WTC11 (cell line): ENCODE data around the gene NFATC2. TPM values are rescaled to one million over a fixed set of nuclear protein-coding genes. Genes with fewer than 3 reads are reported as not detected.

ENCODE experiments used
- ATAC-seq: fragments of 200-7000 bp; cut with Tn5 transposase; 2 replicates; pipeline ENCODE4 v1.10.0; 2021; ENCODE audit warnings: mild to moderate bottlenecking, moderate library complexity
- CTCF ChIA-PET: fragments of 300-600 bp; sonication (Branson Sonifier 250); formaldehyde crosslinking; loops from one replicate; lab custom pipeline; 2021; ENCODE audit warnings: antibody characterized with exemption; lab: Charles Lee
- POLR2A ChIA-PET: fragments of 350-600 bp; sonication (Branson Sonifier 250); formaldehyde crosslinking; loops from one replicate; lab custom pipeline; 2021; ENCODE audit warnings: antibody characterized with exemption; lab: Charles Lee
- DNase-seq: peaks from one replicate; pipeline ENCODE4 v3.0.0; 2021; ENCODE audit warnings: low spot score
- H3K27ac Mint-ChIP-seq: 2 replicates; pipeline ENCODE4 v1.8.0; 2021; ENCODE audit warnings: mixed read lengths
- H3K27me3 Mint-ChIP-seq: 2 replicates; pipeline ENCODE4 v1.8.0; 2021; ENCODE audit warnings: low read depth, mild to moderate bottlenecking, moderate library complexity, mixed read lengths
- H3K36me3 Mint-ChIP-seq: 2 replicates; pipeline ENCODE4 v1.8.0; 2021; ENCODE audit warnings: mixed read lengths
- H3K4me1 Mint-ChIP-seq: 2 replicates; pipeline ENCODE4 v1.8.0; 2022; ENCODE audit warnings: mixed read lengths
- H3K4me3 Mint-ChIP-seq: 2 replicates; pipeline ENCODE4 v1.8.0; 2021; ENCODE audit warnings: mild to moderate bottlenecking, moderate library complexity, mixed read lengths
- H3K9me3 Mint-ChIP-seq: 2 replicates; pipeline ENCODE4 v1.8.0; 2021; ENCODE audit warnings: mixed read lengths
- CREM ChIP-seq: sonication (generic); formaldehyde crosslinking; IDR thresholded peaks from 2 replicates; pipeline ENCODE4 v1.8.1; 2022; ENCODE audit warnings: mild to moderate bottlenecking, missing genetic modification reagents, moderate library complexity
- GABPB1 ChIP-seq: sonication (generic); formaldehyde crosslinking; IDR thresholded peaks from 2 replicates; pipeline ENCODE4 v1.8.1; 2023; ENCODE audit warnings: mild to moderate bottlenecking, missing genetic modification reagents
- MXD4 ChIP-seq: fragments of 250-450 bp; sonication (Bioruptor Pico); IDR thresholded peaks from 2 replicates; pipeline ENCODE4 v1.8.0; 2021; ENCODE audit warnings: mild to moderate bottlenecking, moderate library complexity, borderline replicate concordance
- MYBL2 ChIP-seq: sonication (generic); formaldehyde crosslinking; IDR thresholded peaks from 2 replicates; pipeline ENCODE4 v1.8.1; 2023; ENCODE audit warnings: mild to moderate bottlenecking, moderate library complexity, missing genetic modification reagents
- OVOL2 ChIP-seq: fragments of 250-450 bp; sonication (Bioruptor Pico); IDR thresholded peaks from 2 replicates; pipeline ENCODE4 v1.9.0; 2021; ENCODE audit warnings: mild to moderate bottlenecking, borderline replicate concordance
- SMAD4 ChIP-seq: sonication (generic); formaldehyde crosslinking; IDR thresholded peaks from 2 replicates; pipeline ENCODE4 v1.8.0; 2022; ENCODE audit warnings: mild to moderate bottlenecking, missing genetic modification reagents
- SOX15 ChIP-seq: fragments of 250-450 bp; sonication (Bioruptor Pico); IDR thresholded peaks from 2 replicates; pipeline ENCODE4 v1.9.0; 2021; ENCODE audit warnings: mild to moderate bottlenecking
- TCF7 ChIP-seq: sonication (generic); formaldehyde crosslinking; IDR thresholded peaks from 2 replicates; pipeline ENCODE4 v1.8.0; 2022; ENCODE audit warnings: mild to moderate bottlenecking, low read depth, missing genetic modification reagents, moderate library complexity
- TP53 ChIP-seq: sonication (generic); formaldehyde crosslinking; IDR thresholded peaks from 2 replicates; pipeline ENCODE4 v1.8.1; 2023; ENCODE audit warnings: mild to moderate bottlenecking, missing genetic modification reagents
- ZBTB21 ChIP-seq: sonication (generic); formaldehyde crosslinking; IDR thresholded peaks from 2 replicates; pipeline ENCODE4 v1.8.1; 2023; ENCODE audit warnings: mild to moderate bottlenecking, missing genetic modification reagents, borderline replicate concordance
- ZNF317 ChIP-seq: sonication (generic); formaldehyde crosslinking; IDR thresholded peaks from 2 replicates; pipeline ENCODE4 v1.8.1; 2023; ENCODE audit warnings: low read depth, mild to moderate bottlenecking, moderate library complexity, missing genetic modification reagents, borderline replicate concordance
- total RNA-seq: library from RNA; stranded (reverse); gene quantifications from 3 replicates; pipeline ENCODE4 v1.2.3, GENCODE V29; 2021
- TF ChIP-seq, protein P1 (sequence below): sonication (generic); formaldehyde crosslinking; IDR thresholded peaks from 2 replicates; pipeline ENCODE4 v1.8.1; 2023; ENCODE audit warnings: mild to moderate bottlenecking, missing genetic modification reagents
- TF ChIP-seq, protein P2 (sequence below): sonication (generic); formaldehyde crosslinking; IDR thresholded peaks from 2 replicates; pipeline ENCODE4 v1.8.0; 2022; ENCODE audit warnings: mild to moderate bottlenecking, missing genetic modification reagents
- TF ChIP-seq, protein P3 (sequence below): sonication (generic); formaldehyde crosslinking; IDR thresholded peaks from 2 replicates; pipeline ENCODE4 v1.8.0; 2022; ENCODE audit warnings: mild to moderate bottlenecking, missing genetic modification reagents
- TF ChIP-seq, protein P4 (sequence below): sonication (generic); formaldehyde crosslinking; IDR thresholded peaks from 2 replicates; pipeline ENCODE4 v1.8.0; 2023; ENCODE audit warnings: missing genetic modification reagents
- TF ChIP-seq, protein P5 (sequence below): sonication (generic); formaldehyde crosslinking; IDR thresholded peaks from 2 replicates; pipeline ENCODE4 v1.8.1; 2023; ENCODE audit warnings: mild to moderate bottlenecking, missing genetic modification reagents, borderline replicate concordance
- TF ChIP-seq, protein P6 (sequence below): sonication (generic); formaldehyde crosslinking; IDR thresholded peaks from 2 replicates; pipeline ENCODE4 v1.8.0; 2023; ENCODE audit warnings: mild to moderate bottlenecking, missing genetic modification reagents
- TF ChIP-seq, protein P7 (sequence below): sonication (generic); formaldehyde crosslinking; IDR thresholded peaks from 2 replicates; pipeline ENCODE4 v1.8.0; 2022; ENCODE audit warnings: missing genetic modification reagents

Gene NFATC2
- total RNA-seq, 1 experiment from 2014 or later, result 1.7 TPM

DNA sequence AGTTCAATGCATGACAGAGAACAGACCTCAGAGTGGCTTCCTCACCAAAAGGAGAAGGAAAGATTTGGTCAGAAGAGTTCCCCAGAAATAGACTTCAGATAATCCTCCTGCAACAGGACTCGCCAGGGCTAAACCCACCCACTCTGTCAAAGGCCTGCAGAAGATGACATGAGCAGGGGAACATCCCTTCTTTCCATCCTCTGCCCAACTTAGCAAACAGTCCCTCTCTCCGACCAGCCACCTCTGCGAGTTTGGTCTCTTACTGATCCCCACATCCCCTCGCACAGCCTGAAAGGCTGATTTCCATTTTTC, 7.5 kb downstream of the NFATC2 start:
- ATAC-seq, result no peak
- Mint-ChIP-seq H3K27me3 (no peaks in the 10 kb centered on the region), H3K36me3 (no peaks in the 10 kb centered on the region), H3K9me3 (no peaks in the 10 kb centered on the region), H3K4me3 (no peak overlapping the region), H3K27ac (no peak overlapping the region), H3K4me1 (no peaks in the 10 kb centered on the region)
- CTCF ChIA-PET, result no interaction called here
- POLR2A ChIA-PET, result no interaction called here
- no peak for DNase-seq
- TF ChIP-seq, protein P1, sequence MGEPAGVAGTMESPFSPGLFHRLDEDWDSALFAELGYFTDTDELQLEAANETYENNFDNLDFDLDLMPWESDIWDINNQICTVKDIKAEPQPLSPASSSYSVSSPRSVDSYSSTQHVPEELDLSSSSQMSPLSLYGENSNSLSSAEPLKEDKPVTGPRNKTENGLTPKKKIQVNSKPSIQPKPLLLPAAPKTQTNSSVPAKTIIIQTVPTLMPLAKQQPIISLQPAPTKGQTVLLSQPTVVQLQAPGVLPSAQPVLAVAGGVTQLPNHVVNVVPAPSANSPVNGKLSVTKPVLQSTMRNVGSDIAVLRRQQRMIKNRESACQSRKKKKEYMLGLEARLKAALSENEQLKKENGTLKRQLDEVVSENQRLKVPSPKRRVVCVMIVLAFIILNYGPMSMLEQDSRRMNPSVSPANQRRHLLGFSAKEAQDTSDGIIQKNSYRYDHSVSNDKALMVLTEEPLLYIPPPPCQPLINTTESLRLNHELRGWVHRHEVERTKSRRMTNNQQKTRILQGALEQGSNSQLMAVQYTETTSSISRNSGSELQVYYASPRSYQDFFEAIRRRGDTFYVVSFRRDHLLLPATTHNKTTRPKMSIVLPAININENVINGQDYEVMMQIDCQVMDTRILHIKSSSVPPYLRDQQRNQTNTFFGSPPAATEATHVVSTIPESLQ (CRISPR knock-in tag), result no peak
- no peak for TF ChIP-seq SOX15 (CRISPR knock-in tag)
- TF ChIP-seq, protein P2, sequence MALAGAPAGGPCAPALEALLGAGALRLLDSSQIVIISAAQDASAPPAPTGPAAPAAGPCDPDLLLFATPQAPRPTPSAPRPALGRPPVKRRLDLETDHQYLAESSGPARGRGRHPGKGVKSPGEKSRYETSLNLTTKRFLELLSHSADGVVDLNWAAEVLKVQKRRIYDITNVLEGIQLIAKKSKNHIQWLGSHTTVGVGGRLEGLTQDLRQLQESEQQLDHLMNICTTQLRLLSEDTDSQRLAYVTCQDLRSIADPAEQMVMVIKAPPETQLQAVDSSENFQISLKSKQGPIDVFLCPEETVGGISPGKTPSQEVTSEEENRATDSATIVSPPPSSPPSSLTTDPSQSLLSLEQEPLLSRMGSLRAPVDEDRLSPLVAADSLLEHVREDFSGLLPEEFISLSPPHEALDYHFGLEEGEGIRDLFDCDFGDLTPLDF (CRISPR knock-in tag), result no peak
- TF ChIP-seq, protein P3, sequence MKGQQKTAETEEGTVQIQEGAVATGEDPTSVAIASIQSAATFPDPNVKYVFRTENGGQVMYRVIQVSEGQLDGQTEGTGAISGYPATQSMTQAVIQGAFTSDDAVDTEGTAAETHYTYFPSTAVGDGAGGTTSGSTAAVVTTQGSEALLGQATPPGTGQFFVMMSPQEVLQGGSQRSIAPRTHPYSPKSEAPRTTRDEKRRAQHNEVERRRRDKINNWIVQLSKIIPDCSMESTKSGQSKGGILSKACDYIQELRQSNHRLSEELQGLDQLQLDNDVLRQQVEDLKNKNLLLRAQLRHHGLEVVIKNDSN, result no peak
- no peak for TF ChIP-seq ZBTB21 (CRISPR knock-in tag)
- TF ChIP-seq MYBL2 (CRISPR knock-in tag), result no peak

DNA sequence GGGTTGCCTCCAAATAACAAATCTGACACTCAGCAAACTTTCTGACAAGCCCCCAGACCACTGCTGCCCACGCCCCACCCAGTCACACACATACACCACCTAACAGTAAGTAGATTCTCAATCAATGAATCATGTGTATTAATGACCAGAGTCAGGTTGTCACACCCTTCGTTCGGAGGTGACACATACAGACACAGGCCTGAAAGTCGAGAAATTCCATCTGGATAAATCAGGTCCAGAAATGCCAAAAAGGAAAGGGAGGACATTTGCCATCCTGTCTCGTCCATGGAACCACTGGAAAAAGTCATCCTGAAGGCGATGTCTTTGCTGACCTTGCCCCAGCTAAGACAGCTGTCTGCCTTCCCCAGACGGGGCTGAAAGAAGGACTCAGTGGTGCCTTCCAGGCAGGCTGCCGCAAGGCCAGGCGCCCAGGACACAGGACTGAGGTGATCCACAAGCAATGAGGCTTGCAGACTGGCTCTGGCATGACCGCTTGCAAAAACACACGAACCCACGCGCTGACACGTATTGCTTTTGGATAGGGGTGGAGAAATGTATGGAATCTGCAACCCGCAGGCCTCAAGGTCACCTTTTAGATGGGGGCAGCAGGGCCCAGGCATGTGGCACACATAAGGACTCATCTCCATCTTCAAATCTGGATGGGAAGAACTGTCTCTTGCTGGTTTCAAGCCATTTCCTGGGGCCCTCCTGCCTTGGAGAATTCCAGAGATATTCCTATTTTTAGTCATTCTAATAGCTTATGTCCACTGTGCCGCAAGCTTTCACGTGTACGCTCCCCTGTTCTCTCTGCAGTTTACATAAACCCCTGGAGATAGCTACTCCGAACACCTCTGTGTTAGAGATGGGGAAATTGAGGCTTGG, 9.0 kb downstream of the NFATC2 start:
- H3K27me3 Mint-ChIP-seq, result no peaks in the 10 kb centered on the region
- no peak overlapping the region for H3K4me3 Mint-ChIP-seq
- DNase-seq (no peak), ATAC-seq (peak; percentile 22; the same call in 1 of the 2 replicates)
- H3K36me3 Mint-ChIP-seq, result no peaks in the 10 kb centered on the region
- CTCF ChIA-PET, result interaction anchor here (0.6 to 1.6 kb wide), 2 partner anchors 9 to 267 kb away, joined by 4 to 6 read pairs; partner anchors contain the start of gene NFATC2
- no peak overlapping the region; the same call in 1 of the 2 replicates for H3K27ac Mint-ChIP-seq
- H3K4me1 Mint-ChIP-seq, result no peaks in the 10 kb centered on the region
- H3K9me3 Mint-ChIP-seq, result no peaks in the 10 kb centered on the region
- POLR2A ChIA-PET, result no interaction called here
- TF ChIP-seq TCF7 (CRISPR knock-in tag), result no peak
- no peak for TF ChIP-seq ZNF317 (CRISPR knock-in tag)
- TF ChIP-seq GABPB1, result no peak
- no peak for TF ChIP-seq OVOL2
- TF ChIP-seq CREM, result no peak
- no peak for TF ChIP-seq MXD4 (CRISPR knock-in tag)
- no peak for TF ChIP-seq MYBL2 (CRISPR knock-in tag)
- TF ChIP-seq ZBTB21 (CRISPR knock-in tag), result no peak
- TF ChIP-seq, protein P4, sequence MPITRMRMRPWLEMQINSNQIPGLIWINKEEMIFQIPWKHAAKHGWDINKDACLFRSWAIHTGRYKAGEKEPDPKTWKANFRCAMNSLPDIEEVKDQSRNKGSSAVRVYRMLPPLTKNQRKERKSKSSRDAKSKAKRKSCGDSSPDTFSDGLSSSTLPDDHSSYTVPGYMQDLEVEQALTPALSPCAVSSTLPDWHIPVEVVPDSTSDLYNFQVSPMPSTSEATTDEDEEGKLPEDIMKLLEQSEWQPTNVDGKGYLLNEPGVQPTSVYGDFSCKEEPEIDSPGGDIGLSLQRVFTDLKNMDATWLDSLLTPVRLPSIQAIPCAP, result no peak
- TF ChIP-seq TP53 (CRISPR knock-in tag), result no peak
- TF ChIP-seq, protein P5, sequence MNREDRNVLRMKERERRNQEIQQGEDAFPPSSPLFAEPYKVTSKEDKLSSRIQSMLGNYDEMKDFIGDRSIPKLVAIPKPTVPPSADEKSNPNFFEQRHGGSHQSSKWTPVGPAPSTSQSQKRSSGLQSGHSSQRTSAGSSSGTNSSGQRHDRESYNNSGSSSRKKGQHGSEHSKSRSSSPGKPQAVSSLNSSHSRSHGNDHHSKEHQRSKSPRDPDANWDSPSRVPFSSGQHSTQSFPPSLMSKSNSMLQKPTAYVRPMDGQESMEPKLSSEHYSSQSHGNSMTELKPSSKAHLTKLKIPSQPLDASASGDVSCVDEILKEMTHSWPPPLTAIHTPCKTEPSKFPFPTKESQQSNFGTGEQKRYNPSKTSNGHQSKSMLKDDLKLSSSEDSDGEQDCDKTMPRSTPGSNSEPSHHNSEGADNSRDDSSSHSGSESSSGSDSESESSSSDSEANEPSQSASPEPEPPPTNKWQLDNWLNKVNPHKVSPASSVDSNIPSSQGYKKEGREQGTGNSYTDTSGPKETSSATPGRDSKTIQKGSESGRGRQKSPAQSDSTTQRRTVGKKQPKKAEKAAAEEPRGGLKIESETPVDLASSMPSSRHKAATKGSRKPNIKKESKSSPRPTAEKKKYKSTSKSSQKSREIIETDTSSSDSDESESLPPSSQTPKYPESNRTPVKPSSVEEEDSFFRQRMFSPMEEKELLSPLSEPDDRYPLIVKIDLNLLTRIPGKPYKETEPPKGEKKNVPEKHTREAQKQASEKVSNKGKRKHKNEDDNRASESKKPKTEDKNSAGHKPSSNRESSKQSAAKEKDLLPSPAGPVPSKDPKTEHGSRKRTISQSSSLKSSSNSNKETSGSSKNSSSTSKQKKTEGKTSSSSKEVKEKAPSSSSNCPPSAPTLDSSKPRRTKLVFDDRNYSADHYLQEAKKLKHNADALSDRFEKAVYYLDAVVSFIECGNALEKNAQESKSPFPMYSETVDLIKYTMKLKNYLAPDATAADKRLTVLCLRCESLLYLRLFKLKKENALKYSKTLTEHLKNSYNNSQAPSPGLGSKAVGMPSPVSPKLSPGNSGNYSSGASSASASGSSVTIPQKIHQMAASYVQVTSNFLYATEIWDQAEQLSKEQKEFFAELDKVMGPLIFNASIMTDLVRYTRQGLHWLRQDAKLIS (CRISPR knock-in tag), result no peak
- TF ChIP-seq, protein P6, sequence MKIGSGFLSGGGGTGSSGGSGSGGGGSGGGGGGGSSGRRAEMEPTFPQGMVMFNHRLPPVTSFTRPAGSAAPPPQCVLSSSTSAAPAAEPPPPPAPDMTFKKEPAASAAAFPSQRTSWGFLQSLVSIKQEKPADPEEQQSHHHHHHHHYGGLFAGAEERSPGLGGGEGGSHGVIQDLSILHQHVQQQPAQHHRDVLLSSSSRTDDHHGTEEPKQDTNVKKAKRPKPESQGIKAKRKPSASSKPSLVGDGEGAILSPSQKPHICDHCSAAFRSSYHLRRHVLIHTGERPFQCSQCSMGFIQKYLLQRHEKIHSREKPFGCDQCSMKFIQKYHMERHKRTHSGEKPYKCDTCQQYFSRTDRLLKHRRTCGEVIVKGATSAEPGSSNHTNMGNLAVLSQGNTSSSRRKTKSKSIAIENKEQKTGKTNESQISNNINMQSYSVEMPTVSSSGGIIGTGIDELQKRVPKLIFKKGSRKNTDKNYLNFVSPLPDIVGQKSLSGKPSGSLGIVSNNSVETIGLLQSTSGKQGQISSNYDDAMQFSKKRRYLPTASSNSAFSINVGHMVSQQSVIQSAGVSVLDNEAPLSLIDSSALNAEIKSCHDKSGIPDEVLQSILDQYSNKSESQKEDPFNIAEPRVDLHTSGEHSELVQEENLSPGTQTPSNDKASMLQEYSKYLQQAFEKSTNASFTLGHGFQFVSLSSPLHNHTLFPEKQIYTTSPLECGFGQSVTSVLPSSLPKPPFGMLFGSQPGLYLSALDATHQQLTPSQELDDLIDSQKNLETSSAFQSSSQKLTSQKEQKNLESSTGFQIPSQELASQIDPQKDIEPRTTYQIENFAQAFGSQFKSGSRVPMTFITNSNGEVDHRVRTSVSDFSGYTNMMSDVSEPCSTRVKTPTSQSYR, result no peak
- TF ChIP-seq SMAD4, result no peak
- TF ChIP-seq, protein P7, sequence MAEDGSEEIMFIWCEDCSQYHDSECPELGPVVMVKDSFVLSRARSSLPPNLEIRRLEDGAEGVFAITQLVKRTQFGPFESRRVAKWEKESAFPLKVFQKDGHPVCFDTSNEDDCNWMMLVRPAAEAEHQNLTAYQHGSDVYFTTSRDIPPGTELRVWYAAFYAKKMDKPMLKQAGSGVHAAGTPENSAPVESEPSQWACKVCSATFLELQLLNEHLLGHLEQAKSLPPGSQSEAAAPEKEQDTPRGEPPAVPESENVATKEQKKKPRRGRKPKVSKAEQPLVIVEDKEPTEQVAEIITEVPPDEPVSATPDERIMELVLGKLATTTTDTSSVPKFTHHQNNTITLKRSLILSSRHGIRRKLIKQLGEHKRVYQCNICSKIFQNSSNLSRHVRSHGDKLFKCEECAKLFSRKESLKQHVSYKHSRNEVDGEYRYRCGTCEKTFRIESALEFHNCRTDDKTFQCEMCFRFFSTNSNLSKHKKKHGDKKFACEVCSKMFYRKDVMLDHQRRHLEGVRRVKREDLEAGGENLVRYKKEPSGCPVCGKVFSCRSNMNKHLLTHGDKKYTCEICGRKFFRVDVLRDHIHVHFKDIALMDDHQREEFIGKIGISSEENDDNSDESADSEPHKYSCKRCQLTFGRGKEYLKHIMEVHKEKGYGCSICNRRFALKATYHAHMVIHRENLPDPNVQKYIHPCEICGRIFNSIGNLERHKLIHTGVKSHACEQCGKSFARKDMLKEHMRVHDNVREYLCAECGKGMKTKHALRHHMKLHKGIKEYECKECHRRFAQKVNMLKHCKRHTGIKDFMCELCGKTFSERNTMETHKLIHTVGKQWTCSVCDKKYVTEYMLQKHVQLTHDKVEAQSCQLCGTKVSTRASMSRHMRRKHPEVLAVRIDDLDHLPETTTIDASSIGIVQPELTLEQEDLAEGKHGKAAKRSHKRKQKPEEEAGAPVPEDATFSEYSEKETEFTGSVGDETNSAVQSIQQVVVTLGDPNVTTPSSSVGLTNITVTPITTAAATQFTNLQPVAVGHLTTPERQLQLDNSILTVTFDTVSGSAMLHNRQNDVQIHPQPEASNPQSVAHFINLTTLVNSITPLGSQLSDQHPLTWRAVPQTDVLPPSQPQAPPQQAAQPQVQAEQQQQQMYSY, result no peak
